Colon (tissue), 2 donors: ENCODE data around the gene PNPLA6.

Experiments used
- FAIRE-seq: peaks from 2 replicates; lab custom pipeline; 2012; peaks lifted over from hg19 to GRCh38; lab: Jason Lieb, UNC
- donor health status: control.
- donor health status: control.

Gene PNPLA6

GRCh38 chr19:7515645-7516151 is 19.8 kb upstream of the PNPLA6 start, which contains the start of gene ZNF358:
Gene ZNF358 (plus strand): TSS chr19:7516103. CDS start chr19:7519243, 3,140 bp downstream.
- no peak for FAIRE-seq

GRCh38 chr19:7516333-7516732 is 19.2 kb upstream of the PNPLA6 start:
- FAIRE-seq: no peak

GRCh38 chr19:7516878-7517277 is 18.6 kb upstream of the PNPLA6 start:
- no peak for FAIRE-seq

- no peak for FAIRE-seq
These were observed 16.0 kb upstream of the PNPLA6 start for GRCh38 chr19:7519361-7520130.

- FAIRE-seq: no peak
These were observed 15.1 kb upstream of the PNPLA6 start for GRCh38 chr19:7520131-7521051.

- FAIRE-seq: no peak
These were observed 13.9 kb upstream of the PNPLA6 start for GRCh38 chr19:7521551-7522071.

- FAIRE-seq: no peak
These were observed 13.2 kb upstream of the PNPLA6 start, which contains the start of gene MCOLN1 for GRCh38 chr19:7522072-7522922. Gene MCOLN1 (plus strand): TSS chr19:7522624. CDS start chr19:7522751, 127 bp downstream.

GRCh38 chr19:7522923-7523667 is 12.4 kb upstream of the PNPLA6 start:
- FAIRE-seq: no peak

GRCh38 chr19:7524523-7524922 is 11.0 kb upstream of the PNPLA6 start:
- no peak for FAIRE-seq

GRCh38 chr19:7524992-7525739 is 10.4 kb upstream of the PNPLA6 start:
- no peak for FAIRE-seq

- no peak for FAIRE-seq
These were observed 9.2 kb upstream of the PNPLA6 start for GRCh38 chr19:7526059-7526929.

- no peak for FAIRE-seq
These were observed 7.9 kb upstream of the PNPLA6 start for GRCh38 chr19:7527516-7528191.

GRCh38 chr19:7528192-7528519 is 7.4 kb upstream of the PNPLA6 start:
- no peak for FAIRE-seq

GRCh38 chr19:7528522-7529245 is 6.8 kb upstream of the PNPLA6 start:
- FAIRE-seq: no peak

- FAIRE-seq: no peak
These were observed 6.3 kb upstream of the PNPLA6 start for GRCh38 chr19:7529246-7529600.

GRCh38 chr19:7529610-7530490 is 5.7 kb upstream of the PNPLA6 start:
- no peak for FAIRE-seq

- FAIRE-seq: no peak
These were observed 2.1 kb upstream of the PNPLA6 start for GRCh38 chr19:7533281-7533885.
